Measurements from ENCODE around the gene NTRK3. TPM values are rescaled to one million over a fixed set of nuclear protein-coding genes. Genes with fewer than 3 reads are reported as not detected.

NTRK3 gene
- total RNA-seq, 1 experiment from 2014 or later, result 0.10 TPM

GRCh38 chr15:87901926-87902690 lies 354.4 kb downstream of the NTRK3 start:
- DNase-seq (ENCODE audit: low read depth), result no peak

- no peak for DNase-seq (ENCODE audit: low read depth)
These were observed 355.5 kb downstream of the NTRK3 start for GRCh38 chr15:87901008-87901407.

GRCh38 chr15:87896936-87897335 lies 359.6 kb downstream of the NTRK3 start:
- DNase-seq (ENCODE audit: low read depth), result no peak

- no peak for DNase-seq (ENCODE audit: low read depth)
These were observed 369.4 kb downstream of the NTRK3 start for GRCh38 chr15:87887177-87887576.

- DNase-seq (ENCODE audit: low read depth), result no peak
These were observed 375.5 kb downstream of the NTRK3 start for GRCh38 chr15:87881026-87881425.

GRCh38 chr15:87877822-87878542 lies 378.6 kb downstream of the NTRK3 start:
- DNase-seq (ENCODE audit: low read depth), result no peak

GRCh38 chr15:87877114-87877810 lies 379.3 kb downstream of the NTRK3 start:
- peak; percentile 68 for DNase-seq (ENCODE audit: low read depth)

- DNase-seq (ENCODE audit: low read depth), result no peak
These were observed 381.4 kb downstream of the NTRK3 start for GRCh38 chr15:87874896-87875711.

GRCh38 chr15:87873516-87873915 lies 383.0 kb downstream of the NTRK3 start:
- no peak for DNase-seq (ENCODE audit: low read depth)

- DNase-seq (ENCODE audit: low read depth), result no peak
These were observed 384.7 kb downstream of the NTRK3 start for GRCh38 chr15:87871731-87872320.

- peak; percentile 59 for DNase-seq (ENCODE audit: low read depth)
These were observed 385.3 kb downstream of the NTRK3 start for GRCh38 chr15:87871258-87871681.

- DNase-seq (ENCODE audit: low read depth), result no peak
These were observed 389.6 kb downstream of the NTRK3 start for GRCh38 chr15:87866961-87867360.

GRCh38 chr15:87863152-87863551 lies 393.4 kb downstream of the NTRK3 start:
- no peak for DNase-seq (ENCODE audit: low read depth)

- DNase-seq (ENCODE audit: low read depth), result no peak
These were observed 395.8 kb downstream of the NTRK3 start for GRCh38 chr15:87860743-87861142.

GRCh38 chr15:87858651-87859050 lies 397.9 kb downstream of the NTRK3 start:
- DNase-seq (ENCODE audit: low read depth), result no peak

- no peak for DNase-seq (ENCODE audit: low read depth)
These were observed 405.0 kb downstream of the NTRK3 start for GRCh38 chr15:87851497-87851896.

- DNase-seq (ENCODE audit: low read depth), result no peak
These were observed 405.6 kb downstream of the NTRK3 start for GRCh38 chr15:87850916-87851315.

- DNase-seq (ENCODE audit: low read depth), result no peak
These were observed 407.4 kb downstream of the NTRK3 start for GRCh38 chr15:87849181-87849580.

GRCh38 chr15:87848012-87848411 lies 408.5 kb downstream of the NTRK3 start:
- DNase-seq (ENCODE audit: low read depth), result no peak

- no peak for DNase-seq (ENCODE audit: low read depth)
These were observed 409.8 kb downstream of the NTRK3 start for GRCh38 chr15:87846746-87847145.

GRCh38 chr15:87843312-87843711 lies 413.2 kb downstream of the NTRK3 start:
- DNase-seq (ENCODE audit: low read depth), result no peak
